ENCODE results near the gene ODF4.

The ODF4 gene

DNA sequence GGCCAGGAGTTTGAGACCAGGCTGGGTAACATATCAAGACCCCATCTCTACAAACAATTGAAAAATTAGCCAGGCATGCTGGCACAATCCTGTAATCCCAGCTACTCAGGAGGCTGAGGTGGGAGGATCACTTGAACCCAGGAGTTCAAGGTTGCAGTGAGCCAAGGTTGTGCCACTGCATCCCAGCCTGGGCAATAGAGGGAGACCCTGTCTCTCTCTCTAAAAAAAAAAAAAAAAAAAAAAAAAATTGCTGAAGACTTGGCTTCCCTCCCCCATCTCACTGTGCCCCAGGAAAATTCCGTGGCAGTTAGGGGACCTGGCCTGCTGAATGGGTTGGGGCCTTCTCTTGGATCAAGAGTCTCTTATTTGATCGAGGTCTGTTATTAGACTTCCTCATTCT lies at the start of gene ODF4:
ODF4 (plus strand) TSS at position 301 of the 400 bp plus-strand sequence. CDS start 212 bp downstream, outside the sequence.
- no peak for DNase-seq

GRCh38 chr17:8290043-8290442 lies 49.6 kb upstream of the ODF4 start:
- no peak for DNase-seq

DNA sequence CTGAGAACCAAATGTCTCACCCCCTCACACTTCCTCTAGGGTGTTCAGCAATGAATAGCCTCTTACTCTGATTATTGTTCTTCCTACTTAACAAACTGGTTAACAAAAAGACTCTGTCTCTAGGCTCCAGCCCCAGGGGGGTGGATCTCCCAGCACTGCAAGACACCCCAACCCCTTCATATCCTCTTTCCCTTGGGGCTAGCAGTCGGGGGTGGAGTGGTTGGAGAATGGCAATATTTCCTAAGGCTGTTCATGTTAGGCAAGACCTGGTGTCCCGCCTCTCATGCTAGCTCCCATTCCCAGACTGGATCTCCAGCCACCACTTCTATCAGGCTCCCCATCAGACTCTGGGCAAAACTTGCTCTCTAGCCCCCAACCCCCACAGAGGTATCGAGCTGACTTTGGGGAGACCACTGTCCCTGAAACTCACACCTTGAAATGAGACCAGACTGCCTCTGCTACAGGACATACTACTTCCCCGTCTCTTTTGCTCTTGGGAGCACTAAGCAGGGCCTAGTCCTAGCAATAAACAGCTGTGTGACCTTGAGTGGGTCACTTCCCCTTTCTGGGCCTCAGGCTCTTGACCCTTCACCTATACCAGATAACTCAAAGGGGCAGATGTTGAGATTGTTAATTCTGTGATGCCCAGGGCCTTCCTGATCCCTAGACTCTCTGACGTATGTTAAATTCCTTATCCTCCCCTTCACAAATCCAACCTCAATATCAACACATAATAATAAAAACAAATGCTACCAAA lies 46.8 kb upstream of the ODF4 start:
- DNase-seq: no peak

DNA sequence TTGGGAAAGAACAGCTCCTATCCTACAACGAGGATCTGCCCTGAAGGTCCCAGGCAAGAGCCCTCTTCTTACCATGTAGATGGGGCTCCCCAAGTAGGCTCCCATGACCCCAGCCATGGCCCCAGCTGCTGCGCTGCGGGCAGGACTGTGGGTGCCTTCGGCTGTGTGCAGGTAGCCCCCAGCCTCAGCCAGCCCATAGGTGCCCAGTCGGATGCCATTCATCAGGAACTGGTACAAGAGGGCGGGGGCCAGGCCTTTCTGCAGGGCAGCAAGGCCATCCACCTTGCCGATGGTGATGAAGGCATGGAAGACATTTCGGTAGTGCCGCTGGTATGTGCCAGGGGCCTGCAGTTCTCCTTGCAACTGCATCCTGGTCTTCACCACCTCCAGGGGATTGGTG lies 45.3 kb upstream of the ODF4 start:
- no peak for DNase-seq

DNA sequence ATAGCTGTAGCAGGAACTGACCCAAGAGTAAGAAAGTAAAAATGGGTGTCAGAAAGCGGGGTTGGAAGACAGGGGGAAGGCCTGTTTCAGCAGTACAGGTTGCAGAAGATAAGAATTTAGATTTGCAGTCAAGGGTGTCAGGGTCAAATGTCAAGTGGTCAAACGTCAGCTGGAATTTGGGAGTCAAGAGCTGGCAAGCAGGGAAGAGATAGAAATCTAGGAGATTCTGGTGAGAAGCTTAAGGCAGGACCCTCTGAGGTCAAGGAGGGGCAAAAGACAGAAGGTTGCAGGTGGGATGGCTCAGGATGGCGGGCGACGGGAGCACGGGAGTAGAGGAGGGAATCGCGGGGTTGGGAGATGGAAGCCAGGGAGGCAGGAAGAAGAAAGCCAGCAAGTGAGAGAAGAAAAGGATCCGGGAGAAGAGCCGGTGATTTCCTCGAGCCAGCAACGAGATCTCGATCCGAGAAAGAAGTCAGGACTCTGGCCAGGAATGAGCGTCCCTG lies 44.8 kb upstream of the ODF4 start:
- no peak for DNase-seq

DNA sequence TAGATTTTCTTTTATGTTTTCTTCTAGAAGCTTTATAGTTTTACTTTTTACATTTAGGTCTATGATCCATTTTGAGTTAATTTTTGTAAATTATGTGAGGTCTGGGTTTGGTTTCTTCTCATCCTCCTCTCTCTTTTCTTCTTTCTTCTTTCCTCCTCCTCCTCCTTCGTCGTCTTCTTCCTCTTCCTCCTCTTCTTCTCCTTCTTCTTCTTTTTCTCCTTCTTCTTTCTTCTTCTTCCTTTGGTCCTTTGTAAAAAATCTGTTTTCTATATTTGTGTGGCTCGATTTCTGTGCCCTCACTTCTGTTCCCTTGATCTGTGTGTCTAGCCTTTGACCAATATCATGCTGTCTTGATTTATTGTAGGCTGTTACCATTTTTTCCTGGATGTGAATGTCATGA lies 39.4 kb upstream of the ODF4 start:
- DNase-seq: no peak

- DNase-seq: peak; percentile 47
Measured at GRCh38 chr17:8300627-8301242, 38.9 kb upstream of the ODF4 start.

DNA sequence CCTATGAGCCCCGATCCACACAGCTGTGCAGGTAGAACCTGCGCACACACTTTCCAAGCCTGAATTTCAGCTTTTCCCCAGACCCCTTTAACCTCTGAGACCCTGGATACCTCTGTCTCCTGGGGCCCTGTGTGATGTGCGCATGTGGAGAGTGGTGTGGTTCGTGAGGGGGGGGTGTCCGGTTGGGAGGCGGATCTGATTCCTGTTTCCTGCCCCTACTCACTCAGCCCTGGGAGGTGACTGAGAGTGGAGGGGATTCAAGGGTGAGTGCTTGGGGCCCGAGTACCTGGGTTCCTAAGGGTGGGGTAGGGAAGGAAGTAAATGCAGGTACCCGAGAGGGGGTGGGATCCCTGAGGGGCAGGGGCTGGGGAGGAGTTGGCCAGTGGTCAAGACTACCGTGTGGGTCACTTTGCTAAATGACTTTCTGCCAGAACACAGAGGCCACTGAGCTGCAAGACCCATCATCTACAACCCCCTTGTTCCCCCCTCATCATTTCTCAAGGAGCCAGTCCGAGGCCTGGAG lies 29.0 kb upstream of the ODF4 start:
- no peak for DNase-seq

- no peak for DNase-seq
Measured at GRCh38 chr17:8311131-8311790, 28.4 kb upstream of the ODF4 start.

DNA sequence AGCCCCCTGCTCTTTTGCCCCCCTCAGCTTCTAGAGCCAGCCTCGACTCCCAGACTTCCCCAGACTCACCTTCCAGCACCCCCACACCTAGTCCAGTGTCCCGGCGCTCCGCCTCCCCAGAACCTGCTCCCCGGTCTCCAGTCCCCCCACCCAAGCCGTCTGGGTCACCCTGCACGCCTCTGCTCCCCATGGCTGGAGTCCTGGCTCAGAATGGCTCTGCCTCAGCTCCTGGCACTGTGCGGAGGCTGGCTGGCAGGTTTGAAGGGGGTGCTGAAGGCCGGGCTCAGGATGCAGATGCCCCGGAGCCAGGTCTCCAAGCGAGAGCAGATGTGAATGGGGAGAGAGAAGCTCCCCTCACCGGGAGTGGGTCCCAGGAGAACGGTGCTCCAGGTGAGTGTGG lies 27.4 kb upstream of the ODF4 start:
- no peak for DNase-seq

GRCh38 chr17:8312726-8313600 lies 26.7 kb upstream of the ODF4 start:
- DNase-seq: no peak

DNA sequence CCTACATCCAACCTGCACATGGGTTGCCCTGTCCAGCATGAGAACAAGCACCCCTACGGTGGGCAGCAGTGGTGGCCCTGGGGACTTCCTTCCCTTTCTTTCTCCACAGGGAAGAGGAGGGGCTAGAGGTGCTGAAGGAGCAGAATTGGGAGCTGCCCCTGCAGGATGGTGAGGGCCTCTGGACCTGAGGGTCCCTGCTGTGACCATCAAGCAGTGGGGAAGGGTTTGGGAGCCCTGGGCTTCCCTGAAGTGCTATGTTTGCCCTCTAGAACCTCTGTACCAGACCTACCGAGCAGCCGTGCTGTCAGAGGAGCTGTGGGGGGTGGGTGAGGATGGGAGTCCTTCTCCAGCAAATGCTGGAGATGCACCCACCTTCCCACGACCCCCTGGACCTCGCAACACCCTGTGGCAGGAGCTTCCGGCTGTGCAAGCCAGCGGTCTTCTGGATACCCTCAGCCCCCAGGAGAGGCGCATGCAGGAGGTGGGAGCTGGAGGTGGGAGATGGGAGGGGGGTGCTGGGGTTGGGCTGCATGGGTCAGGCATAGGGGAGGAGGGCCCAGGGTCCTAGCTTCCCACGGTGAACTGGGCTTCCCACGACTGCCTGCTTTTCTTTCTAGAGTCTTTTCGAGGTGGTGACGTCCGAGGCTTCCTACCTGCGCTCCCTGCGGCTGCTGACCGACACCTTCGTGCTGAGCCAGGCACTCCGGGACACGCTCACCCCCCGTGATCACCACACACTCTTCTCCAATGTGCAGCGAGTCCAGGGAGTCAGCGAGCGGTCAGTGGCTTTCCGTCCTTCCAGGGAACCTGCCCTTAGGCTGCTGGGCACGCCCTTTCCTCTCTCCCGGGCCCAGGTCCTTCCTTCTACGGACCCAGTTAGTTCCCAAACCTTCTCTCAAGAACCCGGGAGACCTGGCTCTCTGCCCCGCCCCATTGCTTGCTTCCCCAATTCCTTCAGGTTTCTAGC lies 24.6 kb upstream of the ODF4 start:
- no peak for DNase-seq

- DNase-seq: no peak
Measured at GRCh38 chr17:8315764-8316217, 23.8 kb upstream of the ODF4 start.

DNA sequence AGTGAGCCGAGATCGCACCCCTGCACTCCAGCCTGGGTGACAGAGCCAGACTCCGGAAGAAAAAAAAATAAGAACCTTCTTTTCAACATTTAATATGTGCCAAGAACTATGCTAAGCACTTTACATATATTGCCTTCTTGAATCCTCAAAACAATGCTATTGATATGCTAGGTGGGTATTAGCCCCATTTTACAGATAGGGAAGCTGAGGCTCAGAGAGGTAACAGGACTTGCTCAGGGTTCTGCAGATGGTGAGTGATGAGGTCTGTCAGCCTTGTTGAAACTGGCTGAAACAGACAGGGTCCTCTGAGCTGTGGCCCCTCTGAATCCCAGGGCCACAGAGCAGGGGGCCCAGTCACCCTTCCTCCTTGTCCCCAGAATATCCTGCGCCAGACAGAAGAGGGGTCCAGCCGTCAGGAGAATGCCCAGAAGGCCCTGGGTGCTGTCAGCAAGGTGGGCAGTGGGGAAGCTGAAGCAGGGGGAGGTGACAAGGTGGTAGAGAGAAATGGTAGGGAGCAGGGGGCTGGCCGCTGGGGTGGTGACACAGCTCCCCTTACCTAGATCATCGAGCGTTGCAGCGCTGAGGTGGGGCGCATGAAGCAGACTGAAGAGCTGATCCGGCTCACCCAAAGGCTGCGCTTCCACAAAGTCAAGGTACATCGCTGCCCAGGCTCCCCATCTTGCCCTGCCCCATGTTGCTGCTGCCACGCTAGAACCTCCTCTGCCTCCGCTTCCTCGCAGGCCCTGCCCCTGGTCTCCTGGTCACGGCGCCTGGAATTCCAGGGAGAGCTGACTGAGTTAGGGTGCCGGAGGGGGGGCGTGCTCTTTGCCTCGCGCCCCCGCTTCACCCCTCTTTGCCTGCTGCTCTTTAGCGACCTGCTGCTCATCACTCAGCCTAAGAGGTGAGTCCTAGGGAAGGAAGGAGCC lies 21.4 kb upstream of the ODF4 start:
- no peak for DNase-seq

GRCh38 chr17:8320262-8320661 lies 19.4 kb upstream of the ODF4 start:
- no peak for DNase-seq

GRCh38 chr17:8320990-8321389 lies 18.6 kb upstream of the ODF4 start:
- DNase-seq: no peak

DNA sequence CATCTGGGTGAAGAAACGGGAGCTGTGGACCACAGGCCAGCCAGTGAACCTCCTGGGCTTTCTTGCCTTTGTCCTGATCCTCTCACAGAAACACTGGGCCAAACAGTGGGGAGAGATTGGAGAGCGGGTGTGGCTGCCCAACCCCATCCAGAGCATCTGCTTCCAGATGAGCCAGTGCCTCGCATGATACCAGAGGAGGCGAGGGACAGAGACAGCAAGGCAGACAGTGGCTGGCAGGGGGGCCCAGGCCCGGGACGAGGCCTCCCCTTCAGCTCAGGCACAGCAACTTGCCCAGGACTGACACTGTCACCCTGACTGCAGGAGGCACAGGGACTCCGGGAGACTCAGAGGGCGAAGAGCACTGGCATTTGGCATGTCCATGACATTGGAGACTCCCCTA lies 17.6 kb upstream of the ODF4 start:
- DNase-seq: no peak

DNA sequence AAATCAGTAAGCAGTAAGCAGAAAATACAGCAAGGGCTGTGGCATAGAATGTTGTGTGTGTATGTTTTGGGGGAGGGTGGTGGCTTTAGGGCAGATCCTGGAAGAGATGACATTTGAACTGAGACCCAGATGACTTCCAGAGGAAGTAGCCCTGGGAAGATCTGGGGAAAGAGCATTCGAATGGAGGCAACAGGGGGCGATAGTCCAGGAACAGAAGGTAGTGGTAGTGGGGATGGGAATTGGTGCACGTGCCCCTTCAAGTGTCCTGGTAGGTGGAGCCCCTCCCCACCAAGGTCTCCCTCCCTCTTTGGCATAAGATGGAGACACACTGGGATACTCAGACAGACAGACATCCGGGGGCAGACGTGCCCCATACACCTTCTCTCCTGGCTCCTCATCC lies 15.5 kb upstream of the ODF4 start:
- DNase-seq: no peak

- DNase-seq: no peak
Measured at GRCh38 chr17:8324923-8325322, 14.7 kb upstream of the ODF4 start.
